KG1 (cell line): ENCODE results near the gene COMMD1.
"Not testable (repeated sequence)": the region's sequence is repeated elsewhere in the genome, so short reads cannot be mapped to it uniquely, and the experiment has no call there.

Experiments
- DNase-seq: peaks from one replicate; lab custom pipeline; 2025; lab: John Stamatoyannopoulos, UW

Gene COMMD1

DNA sequence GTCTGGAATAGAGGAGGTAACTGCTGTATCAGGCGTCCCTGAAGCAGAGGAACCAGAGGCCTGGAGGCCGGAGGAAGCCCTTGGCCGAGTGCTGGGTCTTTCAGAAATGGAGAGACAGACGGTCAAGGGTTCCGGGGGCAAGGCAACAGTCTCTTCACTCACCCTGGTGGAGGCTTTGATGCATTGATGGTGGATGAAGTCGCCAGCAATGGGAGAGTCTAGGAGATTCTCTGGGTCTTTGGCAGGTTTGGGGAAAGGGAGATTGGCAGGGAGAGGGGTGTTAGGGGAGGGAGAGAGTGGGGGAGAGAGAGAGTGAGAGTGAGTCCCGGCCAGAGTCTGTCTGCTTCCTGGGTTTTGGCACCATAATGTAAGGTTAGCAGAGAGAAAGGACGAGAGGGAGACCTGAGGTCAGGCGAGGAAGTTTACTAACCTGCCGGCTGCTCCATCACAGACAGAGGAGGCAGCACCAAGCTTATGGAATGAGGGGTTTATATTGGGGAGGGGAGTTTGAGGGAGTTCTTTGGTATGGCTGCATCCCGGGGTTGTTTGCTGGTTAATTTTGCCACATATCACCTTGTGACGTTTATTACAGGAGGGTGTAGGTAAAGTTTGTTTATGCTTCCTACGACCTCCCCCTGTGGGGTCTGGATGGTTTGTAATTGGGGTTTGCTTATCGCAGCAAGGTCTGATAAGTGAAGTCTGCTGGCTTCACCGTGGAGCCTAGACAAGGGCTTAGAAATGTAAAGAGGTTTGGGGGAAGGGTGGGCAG is 19.6 kb downstream of the COMMD1 start:
- DNase-seq, result no peak

DNA sequence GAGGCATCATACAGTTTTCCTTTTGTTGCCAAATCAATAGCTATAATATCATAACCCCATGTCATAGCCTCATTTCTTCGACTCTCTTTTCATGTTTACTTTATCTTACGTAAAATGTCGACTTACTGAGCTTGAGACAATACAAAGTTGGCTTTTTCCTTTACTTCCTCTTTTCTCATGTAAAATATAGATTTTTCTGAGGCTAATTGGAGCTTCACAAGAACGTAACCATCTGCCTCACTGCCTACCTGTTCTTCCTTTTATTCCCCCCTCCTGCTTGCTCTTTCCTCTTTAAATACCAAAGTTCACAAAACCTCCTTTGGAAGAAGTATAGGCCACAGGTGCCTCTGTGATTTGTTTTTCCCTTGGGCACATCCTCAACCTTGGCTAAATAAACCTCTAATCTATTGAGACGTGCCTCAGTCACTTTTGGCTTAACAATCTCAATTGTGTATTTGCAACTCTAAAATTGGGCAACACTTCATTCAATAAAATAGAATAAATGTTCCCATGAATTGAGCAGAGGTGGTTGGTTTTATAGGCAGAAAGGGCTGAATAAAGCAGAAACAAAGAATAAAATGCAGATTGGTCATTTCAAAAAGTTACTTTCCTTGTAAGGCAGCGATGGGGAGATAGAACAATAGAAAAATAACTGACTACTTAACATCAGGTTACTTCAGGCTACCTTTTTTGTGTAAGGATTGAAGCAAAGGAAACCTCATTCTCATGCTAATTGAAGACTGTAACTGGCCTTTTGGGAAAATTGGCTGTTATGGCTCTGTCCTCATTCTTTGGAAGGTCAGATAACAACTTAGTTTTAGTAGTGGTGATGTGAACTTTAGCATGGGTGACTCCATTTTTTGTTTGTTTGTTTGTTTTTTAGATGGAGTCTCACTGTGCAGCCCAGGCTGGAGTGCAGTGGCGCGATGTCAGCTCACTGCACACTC is 21.3 kb downstream of the COMMD1 start:
- DNase-seq, result peak; percentile 20

DNA sequence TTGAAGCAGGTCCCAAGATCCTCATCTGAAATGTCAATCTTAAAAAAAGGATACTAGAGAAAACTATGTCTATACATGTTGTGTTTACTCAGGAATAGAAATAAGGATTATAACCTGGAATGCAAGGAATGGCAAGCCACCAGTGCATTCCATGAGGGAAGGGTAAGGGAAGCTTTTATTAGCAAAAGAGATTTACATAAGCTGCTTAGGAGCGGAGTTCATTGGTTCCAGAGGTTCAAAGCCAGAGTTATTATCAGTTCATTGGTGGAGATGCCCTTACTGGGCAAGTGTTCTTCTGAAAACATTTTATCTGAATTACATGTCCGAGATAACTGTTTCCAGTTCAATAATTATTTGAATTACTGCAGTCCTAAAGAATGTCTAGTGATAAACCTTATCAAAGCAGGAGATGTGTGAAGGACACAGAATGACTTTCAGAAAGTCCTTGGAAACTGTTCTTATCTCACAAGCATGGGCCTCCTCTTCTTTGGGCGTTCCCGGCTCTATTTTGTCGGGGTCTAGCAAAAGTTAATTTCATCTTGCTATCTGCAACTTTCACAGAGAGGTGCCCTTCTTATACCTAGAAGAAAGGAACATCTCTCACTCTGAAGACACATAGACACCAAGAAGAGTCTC is 23.5 kb downstream of the COMMD1 start:
- DNase-seq, result no peak

DNA sequence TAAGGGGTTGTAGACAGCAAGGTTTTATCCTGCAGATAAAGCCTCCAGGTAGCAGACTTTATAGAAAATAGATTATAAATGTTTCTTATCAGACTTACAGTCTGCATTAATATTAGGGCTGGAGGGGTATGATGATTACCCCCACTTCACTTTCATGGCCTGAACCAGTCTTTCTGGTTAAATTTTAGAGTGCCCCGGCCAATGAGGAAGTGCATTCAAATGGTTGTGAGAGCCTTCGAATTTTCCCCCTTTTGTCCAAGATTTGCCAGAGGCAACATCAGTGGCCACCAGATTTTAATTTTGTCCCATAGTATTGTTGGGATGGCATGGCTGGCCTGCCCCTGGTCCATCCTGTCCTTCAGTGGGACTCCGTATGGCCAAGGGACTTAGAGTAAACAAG is 31.6 kb downstream of the COMMD1 start:
- DNase-seq, result no peak

DNA sequence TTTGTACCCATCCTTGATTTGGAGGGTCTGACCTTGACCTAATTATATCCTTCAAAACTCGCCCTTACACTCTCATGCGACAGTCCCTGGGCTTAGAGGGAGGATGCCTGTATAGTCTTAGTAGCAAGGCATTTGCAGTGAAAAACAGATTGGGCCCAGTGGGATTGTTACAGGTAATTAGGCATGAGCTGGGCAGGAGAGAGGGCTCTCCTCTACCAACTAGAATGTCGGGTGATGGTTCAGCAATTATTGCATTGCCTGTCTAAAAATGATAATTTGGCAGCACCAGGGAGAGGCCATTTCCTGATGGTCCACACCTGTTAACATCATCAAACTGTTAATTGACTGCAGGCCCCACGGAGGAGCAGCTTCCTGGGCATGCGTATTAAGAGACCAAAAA is 32.4 kb downstream of the COMMD1 start:
- no peak for DNase-seq

DNA sequence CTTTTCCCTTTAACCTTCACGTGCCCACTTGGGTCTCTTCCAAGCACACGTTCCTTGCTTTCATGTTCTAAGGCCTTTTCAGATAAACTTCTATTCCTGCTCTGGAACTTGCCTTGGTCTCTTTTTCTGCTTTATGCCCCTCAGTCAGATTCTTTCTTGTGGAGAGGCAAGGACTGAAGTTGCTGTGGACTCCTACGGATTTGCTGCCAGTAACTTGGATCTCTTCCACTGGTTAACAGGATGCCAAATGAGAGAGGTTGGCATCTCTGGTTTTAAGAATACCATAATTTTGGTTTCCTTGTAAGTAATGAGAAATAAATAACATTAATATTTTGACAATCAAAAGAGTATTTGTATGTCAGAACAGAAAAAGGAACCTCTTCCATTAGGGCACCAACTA is 33.0 kb downstream of the COMMD1 start:
- no peak for DNase-seq

DNA sequence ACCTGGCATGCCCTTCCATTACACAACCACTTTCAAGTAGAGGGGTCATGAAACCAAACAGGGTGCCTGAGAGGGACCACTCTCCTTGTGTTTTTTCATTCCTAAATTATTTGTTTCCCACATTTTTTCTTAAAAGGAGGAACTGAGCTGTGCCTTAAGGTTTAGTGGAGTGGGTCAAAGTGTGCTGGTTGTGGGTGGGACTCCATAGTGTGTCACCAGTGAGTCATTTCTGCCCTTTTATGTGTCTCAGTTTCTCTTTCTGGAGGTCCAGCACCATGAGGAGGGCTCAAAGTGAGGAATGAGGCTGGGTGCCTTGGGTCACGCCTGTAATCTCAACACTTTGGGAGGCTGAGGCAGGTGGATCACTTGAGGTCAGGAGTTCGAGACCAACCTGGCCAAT is 37.8 kb downstream of the COMMD1 start:
- no peak for DNase-seq

DNA sequence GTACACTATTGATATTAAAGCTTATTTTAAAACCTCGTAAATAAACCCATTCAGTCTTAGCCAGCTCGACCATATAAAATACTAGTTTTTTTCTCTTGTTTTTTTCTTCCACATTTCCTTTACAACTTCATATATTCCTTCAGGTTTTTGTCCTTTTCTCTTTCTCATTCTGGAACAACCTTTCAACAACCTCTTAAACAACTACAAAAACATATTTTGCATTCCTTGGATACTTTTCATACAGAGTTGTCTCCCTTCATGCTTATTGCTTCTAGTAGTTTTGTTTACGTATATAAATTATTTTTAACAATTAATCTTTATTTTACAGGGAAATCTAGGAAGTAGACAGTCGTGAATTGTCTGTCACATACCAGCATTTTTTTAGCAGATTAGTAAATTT is 41.2 kb downstream of the COMMD1 start:
- no peak for DNase-seq

DNA sequence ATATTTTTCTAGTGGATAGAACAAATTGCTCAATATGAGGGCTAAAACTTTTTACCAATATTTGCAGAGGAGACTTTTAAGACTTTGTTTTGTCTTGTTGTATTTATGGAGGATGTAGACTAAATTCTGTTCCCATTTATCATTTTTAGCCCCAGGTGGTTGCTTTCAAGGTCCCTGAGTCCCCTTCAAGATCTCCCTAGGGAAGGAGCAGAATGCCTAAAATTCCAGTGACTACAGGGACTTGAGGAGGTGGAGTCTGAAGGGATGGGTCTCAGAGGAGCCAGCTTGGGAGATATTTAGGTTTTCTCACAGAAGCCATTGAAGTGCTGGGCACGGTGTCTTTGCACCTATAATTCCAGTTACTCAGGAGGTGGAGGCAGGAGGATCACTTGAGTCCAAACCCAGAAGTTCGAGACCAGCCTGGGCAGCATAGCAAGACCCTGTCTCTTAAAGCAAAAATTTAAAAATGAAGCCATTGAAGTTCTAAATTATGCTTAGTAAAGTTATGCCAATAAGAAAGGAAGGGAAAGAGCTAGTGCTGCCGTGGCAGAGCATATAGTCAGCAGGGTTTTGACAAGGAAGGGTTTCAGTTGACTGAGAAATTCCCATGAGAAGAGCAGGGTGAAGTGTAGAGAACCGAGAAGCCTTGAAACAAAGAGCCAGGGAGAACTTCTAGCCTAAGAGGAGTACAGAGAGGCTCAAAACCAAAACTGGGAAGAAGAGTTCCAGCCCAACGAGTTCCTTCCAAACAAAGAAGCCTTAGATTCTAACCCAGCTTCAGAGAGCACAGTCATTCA is 43.4 kb downstream of the COMMD1 start:
- no peak for DNase-seq

DNA sequence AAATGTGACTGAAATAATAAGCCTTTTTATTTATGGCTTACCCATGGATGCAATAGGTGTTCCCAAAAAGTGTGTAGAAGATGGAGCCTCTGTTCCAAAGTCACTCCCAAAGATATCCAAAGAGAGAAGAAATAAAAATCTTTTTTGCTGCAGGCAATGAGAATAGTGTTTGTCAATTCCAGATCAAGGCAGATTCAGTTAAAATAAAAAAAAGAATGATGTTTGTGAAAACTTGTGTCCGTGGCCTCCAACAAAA is 43.9 kb downstream of the COMMD1 start:
- no peak for DNase-seq

DNA sequence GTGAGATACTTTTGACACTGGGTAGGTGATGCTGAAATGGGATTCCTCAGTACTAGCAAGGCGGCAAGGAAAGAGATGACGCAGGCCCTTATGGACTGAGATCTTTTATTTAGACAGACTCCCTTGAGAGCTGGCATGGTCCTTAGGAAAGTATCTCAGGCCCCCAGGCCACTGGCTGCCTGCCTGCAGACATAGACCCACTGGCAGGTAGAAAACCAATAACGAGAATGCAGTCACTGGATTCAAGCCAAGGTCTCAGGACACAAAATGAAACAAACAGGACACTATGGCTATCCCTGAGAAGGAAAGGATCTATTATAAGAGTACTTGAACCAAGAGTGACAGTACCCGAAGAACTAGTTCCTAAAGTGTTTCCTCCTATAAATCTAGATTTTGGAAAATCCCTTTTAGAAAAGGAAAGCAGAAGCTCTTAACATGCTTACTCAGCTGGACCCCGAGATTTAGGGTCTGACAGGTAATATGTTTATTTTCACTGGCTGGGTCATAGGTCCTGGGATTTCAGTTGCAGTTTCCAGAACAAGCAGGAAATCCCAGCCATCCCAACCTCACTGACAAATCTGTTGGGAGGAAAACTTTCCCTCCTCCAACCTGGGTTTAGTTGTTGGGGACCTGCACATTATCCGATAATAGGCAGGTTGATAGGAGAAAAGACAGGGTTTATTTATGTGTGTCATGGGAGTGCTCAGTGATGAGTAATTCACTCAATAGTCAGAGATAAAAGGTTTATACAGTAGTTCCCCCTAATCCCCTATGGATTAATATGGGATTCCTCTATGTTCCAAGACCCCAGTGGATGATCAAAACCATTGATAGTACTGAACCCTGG is 44.5 kb downstream of the COMMD1 start:
- no peak for DNase-seq

DNA sequence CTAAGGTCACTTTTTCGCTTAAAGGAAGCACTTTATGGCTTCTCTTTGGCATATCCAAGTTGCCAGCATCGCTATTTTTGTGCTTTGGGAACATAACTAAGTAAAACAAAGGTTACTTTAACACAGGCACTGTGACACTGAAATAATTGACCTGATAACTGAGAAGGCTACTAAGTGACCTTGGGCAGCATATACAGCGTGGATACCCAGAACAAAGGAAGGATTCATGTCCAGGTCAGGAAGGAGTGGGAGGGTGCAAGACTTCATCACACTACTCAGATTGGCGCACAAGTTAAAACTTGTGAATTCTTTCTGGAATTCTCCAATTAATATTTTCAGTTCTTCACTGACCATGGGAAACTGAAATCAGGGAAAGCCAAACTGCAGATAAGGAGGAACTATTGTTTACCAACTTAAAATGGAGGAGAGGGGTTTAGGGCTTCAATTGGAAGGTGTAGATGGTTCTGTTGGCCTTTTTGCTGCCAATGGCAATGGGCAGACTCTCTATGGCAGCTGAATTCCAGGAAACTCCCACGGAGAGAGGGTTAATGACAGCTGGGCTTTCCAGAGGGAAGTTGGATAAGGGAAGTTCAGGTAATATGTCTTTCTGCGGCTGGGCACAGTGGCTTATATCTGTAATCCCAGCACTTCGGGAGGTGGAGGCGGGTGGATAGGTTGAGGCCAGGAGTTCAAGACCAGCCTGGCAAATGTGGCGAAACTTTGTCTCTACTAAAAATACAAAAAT is 45.3 kb downstream of the COMMD1 start:
- DNase-seq, result no peak

DNA sequence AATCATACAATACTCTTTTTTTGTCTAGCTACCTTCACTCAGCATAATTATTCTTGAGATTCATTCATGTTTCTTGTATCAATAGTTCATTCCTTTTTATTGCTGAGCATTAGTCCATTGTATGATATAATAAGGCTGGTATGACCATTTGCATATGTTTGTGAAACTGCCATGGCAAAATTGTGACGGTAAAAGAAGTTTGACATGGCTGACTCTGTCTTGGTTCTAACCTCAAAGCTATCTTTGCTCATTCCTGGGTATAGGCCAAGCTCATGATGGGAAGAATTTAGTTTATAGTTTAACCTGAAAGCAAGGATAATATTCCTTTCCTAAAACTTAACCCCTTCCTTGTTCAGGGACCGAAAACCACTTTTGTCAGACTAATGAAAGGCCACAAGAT is 46.4 kb downstream of the COMMD1 start:
- no peak for DNase-seq

DNA sequence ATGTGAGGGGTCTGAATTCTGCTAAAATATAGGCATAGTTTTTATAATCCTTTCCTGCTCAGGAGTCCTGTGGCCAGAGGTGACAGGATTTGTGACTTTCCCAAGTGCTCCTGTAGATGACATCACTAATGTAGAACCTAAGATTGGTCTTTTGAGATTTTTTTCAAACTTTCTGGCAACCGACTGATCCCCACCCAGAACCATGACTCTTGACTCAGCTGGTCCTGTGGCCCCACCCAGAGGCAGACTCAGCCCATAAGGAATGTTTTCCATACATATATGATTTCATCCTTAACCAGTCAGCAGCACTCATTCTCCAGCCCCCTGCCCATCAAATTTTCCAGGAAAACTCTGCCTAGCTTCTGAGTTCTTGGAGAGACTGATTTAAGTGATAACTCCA is 46.8 kb downstream of the COMMD1 start:
- no peak for DNase-seq

DNA sequence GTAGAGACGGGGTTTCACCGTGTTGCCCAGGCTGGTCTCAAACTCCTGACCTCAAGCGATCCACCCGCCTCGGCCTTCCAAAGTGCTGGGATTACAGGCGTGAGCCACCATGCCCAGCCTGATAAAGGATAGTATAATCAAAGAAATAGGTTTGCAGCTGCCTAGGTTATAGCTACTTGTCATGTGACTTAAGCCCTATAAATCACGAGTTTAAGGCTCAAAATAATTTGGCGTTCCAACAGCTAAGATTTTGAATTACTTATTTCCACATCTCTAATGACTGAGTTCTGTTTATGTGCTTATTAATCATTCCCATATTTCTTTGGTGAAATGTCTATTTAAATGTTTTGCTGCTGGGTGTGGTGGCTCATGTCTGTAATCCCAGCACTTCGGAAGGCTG is 49.4 kb downstream of the COMMD1 start:
- not testable (repeated sequence) for DNase-seq

DNA sequence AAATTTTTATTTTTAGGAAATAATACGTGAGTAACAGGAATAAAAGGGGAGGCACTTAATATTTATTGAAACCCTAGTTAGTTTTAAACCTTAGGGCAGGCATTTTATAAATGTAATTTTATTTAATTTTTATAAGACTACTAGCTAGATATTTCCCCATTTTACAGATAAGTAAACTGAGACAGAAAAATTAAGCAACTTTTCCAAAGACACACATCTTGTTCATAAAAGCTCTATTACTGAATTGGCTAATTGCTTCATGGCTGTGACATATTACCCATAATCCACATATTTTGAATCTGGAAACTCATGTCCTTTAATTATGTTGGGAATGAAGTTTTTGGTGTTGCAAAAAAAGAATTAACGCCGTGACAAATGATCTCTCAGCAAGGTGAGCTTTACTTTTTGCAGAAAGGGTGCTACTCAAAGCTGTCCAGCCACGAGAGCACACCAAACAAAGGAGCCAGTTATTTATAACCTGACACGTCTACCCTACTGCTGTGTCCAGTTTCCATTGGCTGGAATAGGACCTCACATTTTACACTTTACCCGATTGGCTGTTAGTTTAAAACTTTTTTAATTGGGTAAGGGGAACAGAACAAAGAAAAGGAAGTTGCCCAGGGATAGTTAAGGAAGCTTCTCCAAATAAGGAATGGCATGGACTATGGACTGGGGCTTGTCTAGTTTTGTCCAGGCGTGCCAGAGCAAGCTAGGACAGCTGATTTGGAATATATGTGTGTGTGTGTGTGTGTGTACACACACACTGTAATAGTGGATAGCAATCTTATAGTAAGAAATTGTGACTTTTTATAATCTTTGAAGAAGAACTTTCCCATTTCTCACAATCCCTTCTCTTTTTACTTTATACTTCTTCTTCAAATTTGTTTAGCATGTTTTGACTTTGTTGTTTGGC is 54.2 kb downstream of the COMMD1 start:
- no peak for DNase-seq

DNA sequence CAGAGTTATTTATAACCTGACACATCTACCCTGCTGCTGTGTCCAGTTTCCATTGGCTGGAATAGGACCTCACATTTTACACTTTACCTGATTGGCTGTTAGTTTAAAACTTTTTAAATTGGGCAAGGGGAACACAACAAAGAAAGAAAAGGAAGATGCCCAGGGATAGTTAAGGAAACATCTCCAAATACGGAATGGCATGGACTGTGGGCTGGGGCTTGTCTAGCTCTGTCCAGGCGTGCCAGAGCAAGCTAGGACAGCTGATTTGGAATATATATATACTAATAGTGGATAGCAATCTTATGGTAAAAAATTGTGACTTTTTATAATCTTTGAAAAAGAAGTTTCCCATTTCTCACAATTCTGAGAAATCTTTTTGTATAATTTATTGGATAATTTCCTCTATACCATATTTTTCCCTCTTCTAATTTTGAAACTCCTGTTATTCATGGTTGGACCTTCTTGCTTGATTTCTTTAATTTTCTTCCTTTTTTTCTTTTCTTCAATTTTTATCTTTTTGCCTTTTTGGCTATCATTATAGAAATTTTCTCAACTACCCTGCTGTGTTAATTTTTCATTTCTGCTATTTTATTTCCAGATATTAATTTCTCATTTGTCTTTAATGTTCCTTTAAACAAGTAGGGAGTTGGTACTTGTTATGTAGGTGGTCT is 55.9 kb downstream of the COMMD1 start:
- no peak for DNase-seq

DNA sequence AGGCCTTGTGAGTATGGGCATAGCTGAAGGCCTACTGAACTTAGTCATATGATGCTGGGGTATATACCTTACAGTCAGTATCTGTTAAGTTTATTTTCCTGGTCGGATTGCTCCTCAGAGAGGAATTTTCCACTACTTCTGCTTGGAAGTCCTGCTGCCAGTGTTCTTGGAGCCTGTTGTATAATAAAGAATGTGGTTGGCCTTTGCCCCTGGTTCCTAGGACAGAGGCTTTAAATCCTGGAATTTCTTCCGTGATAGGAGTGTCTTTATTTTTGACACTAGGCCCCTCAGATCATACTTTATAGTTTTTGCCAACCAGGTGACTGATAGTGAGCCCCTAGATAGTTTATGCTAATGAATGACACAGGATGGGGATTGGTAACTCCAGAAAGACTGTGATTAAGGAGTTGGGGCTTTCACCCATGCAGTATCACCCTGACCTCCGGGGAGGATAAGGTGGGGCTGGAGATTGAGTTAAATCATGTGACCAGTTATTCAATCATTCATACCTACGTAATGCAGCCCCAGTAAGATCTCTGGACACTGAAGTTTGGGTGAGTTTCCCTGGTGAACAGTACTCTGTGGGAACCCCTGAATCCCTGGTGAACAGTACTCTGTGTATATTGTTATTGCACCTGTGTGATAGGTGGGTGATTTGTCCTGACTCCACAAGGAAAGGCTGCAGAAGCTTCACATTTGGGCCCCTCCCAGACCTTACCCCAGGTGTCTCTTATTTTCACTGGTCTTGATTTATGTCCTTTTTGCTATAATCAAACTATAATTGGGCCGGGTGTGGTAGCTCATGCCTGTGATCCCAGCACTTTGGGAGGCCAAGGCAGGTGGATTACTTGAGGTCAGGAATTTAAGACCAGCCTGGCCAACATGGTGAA is 56.9 kb downstream of the COMMD1 start:
- no peak for DNase-seq
